ENCODE data around the gene BAAT.

The BAAT gene

GRCh38 chr9:101398068-101398929, 13.5 kb upstream of the BAAT start, which contains the start of the genes MRPL50 and ZNF189:
Gene MRPL50 (minus strand): TSS chr9:101398618. CDS start chr9:101398592, 26 bp downstream.
Gene ZNF189 (plus strand): TSS chr9:101398851. CDS start chr9:101399157, 306 bp downstream.
- peak; percentile 98 for DNase-seq (ENCODE audit: low read depth in 2 of 2)

GRCh38 chr9:101397746-101398067, 12.9 kb upstream of the BAAT start:
- no peak for DNase-seq (ENCODE audit: low read depth in 2 of 2)

- DNase-seq (ENCODE audit: low read depth in 2 of 2), result no peak
These were observed 9.9 kb upstream of the BAAT start for GRCh38 chr9:101394687-101395086.

GRCh38 chr9:101393135-101393534, 8.3 kb upstream of the BAAT start:
- DNase-seq (ENCODE audit: low read depth in 2 of 2), result no peak

- DNase-seq (ENCODE audit: low read depth in 2 of 2), result no peak
These were observed 3.7 kb upstream of the BAAT start for GRCh38 chr9:101388507-101388993.

- DNase-seq (ENCODE audit: low read depth in 2 of 2), result no peak
These were observed 3.2 kb upstream of the BAAT start for GRCh38 chr9:101387871-101388506.

GRCh38 chr9:101383361-101383760, 1.4 kb downstream of the BAAT start:
- no peak for DNase-seq (ENCODE audit: low read depth in 2 of 2)

- DNase-seq (ENCODE audit: low read depth in 2 of 2), result no peak
These were observed 2.9 kb downstream of the BAAT start for GRCh38 chr9:101381833-101382342.

- DNase-seq (ENCODE audit: low read depth in 2 of 2), result no peak
These were observed 3.7 kb downstream of the BAAT start for GRCh38 chr9:101381118-101381517.

GRCh38 chr9:101380295-101380694, 4.5 kb downstream of the BAAT start:
- no peak for DNase-seq (ENCODE audit: low read depth in 2 of 2)

- peak; percentile 89 for DNase-seq (ENCODE audit: low read depth in 2 of 2)
These were observed 8.5 kb downstream of the BAAT start for GRCh38 chr9:101376111-101376848.

GRCh38 chr9:101375546-101375945, 9.3 kb downstream of the BAAT start:
- DNase-seq (ENCODE audit: low read depth in 2 of 2), result no peak

GRCh38 chr9:101372327-101373118, 12.3 kb downstream of the BAAT start:
- no peak for DNase-seq (ENCODE audit: low read depth in 2 of 2)

- DNase-seq (ENCODE audit: low read depth in 2 of 2), result no peak
These were observed 13.0 kb downstream of the BAAT start for GRCh38 chr9:101371813-101372212.

GRCh38 chr9:101369884-101370531, 14.8 kb downstream of the BAAT start:
- no peak for DNase-seq (ENCODE audit: low read depth in 2 of 2)

GRCh38 chr9:101369286-101369685, 15.5 kb downstream of the BAAT start:
- DNase-seq (ENCODE audit: low read depth in 2 of 2), result peak; percentile 31 to 38

- no peak for DNase-seq (ENCODE audit: low read depth in 2 of 2)
These were observed 17.5 kb downstream of the BAAT start for GRCh38 chr9:101367323-101367722.

- peak; percentile 39 to 42 for DNase-seq (ENCODE audit: low read depth in 2 of 2)
These were observed 18.6 kb downstream of the BAAT start for GRCh38 chr9:101366038-101366756.

- peak; percentile 70 to 75 for DNase-seq (ENCODE audit: low read depth in 2 of 2)
These were observed 19.6 kb downstream of the BAAT start for GRCh38 chr9:101365181-101365580.

GRCh38 chr9:101362450-101362849, 22.4 kb downstream of the BAAT start:
- DNase-seq (ENCODE audit: low read depth in 2 of 2), result no peak

Measured in fibroblast of skin of left quadriceps (primary cell).